IMR-90 (cell line): Measurements from ENCODE around the gene SLC22A16. TPM values are rescaled to one million over a fixed set of nuclear protein-coding genes. Genes with fewer than 3 reads are reported as not detected.

ENCODE experiments used
- ATAC-seq: fragments of 200-7000 bp; cut with Tn5 transposase; 2 replicates; pipeline ENCODE4 v1.9.1; 2020; ENCODE audit warnings: low read depth, mild to moderate bottlenecking, moderate library complexity
- BruUV-seq: library from RNA; stranded (reverse); fragments of 400-500 nt; replicated peaks from 2 replicates; lab custom pipeline; 2021; lab: Mats Ljungman, UMichigan
- CTCF ChIA-PET: fragments of 300-600 bp; formaldehyde crosslinking; extraction: SDS; loops from one replicate; lab custom pipeline; 2021; ENCODE audit warnings: antibody characterized with exemption; lab: Yijun Ruan, JAX
- POLR2A ChIA-PET: fragments of 300-600 bp; sonication (Branson Sonifier 250); formaldehyde crosslinking; loops from one replicate; lab custom pipeline; 2022; ENCODE audit warnings: antibody characterized with exemption; ENCODE audit not compliant: unreplicated experiment; lab: Charles Lee
- DNase-seq: peaks from one replicate; pipeline ENCODE4 v3.0.0; 2013
- H2AFZ ChIP-seq: replicated peaks from 2 replicates; pipeline ENCODE3; 2013; ENCODE audit warnings: low read length, mild to moderate bottlenecking; ENCODE audit not compliant: poor library complexity
- H2AK5ac ChIP-seq: 2 replicates; pipeline ENCODE4 v1.6.1; 2013; ENCODE audit warnings: low read depth, low read length, inconsistent platforms
- H2AK9ac ChIP-seq: replicated peaks from 2 replicates; pipeline ENCODE3; 2013; ENCODE audit warnings: mild to moderate bottlenecking, low read depth, low read length, moderate library complexity; ENCODE audit not compliant: poor library complexity
- H2BK120ac ChIP-seq: 2 replicates; pipeline ENCODE4 v1.6.1; 2013; ENCODE audit warnings: low read depth, low read length, inconsistent platforms
- H2BK15ac ChIP-seq: 3 replicates; pipeline ENCODE4 v1.6.1; 2013; ENCODE audit warnings: low read depth, low read length, inconsistent platforms
- H2BK20ac ChIP-seq: 2 replicates; pipeline ENCODE4 v1.6.1; 2013; ENCODE audit warnings: low read depth, mild to moderate bottlenecking, inconsistent platforms, low read length, moderate library complexity
- H2BK5ac ChIP-seq: 2 replicates; pipeline ENCODE4 v1.6.1; 2013; ENCODE audit warnings: mild to moderate bottlenecking, low read depth, low read length, inconsistent platforms; ENCODE audit not compliant: poor library complexity, severe bottlenecking
- H3K14ac ChIP-seq: replicated peaks from 2 replicates; pipeline ENCODE4 v1.6.1; 2013; ENCODE audit warnings: low read depth, low read length, inconsistent platforms
- H3K18ac ChIP-seq: 2 replicates; pipeline ENCODE4 v1.6.1; 2013; ENCODE audit warnings: low read depth, low read length, control low read depth
- H3K23ac ChIP-seq: 2 replicates; pipeline ENCODE4 v1.6.1; 2013; ENCODE audit warnings: low read depth, low read length, inconsistent platforms
- H3K27ac ChIP-seq: 2 replicates; pipeline ENCODE4 v1.5.1; 2013; ENCODE audit warnings: mild to moderate bottlenecking, control low read depth, low read length; ENCODE audit not compliant: insufficient read depth
- H3K27me3 ChIP-seq: 2 replicates; pipeline ENCODE4 v1.6.1; 2013; ENCODE audit warnings: low read length; ENCODE audit not compliant: control insufficient read depth, insufficient read depth
- H3K36me3 ChIP-seq: 2 replicates; pipeline ENCODE4 v1.6.1; 2013; ENCODE audit warnings: low read length, mixed read lengths; ENCODE audit not compliant: control insufficient read depth, insufficient read depth
- H3K4ac ChIP-seq: 2 replicates; pipeline ENCODE4 v1.6.1; 2013; ENCODE audit warnings: low read depth, low read length, inconsistent platforms
- H3K4me1 ChIP-seq: 2 replicates; pipeline ENCODE4 v1.6.1; 2013; ENCODE audit warnings: low read length, mixed read lengths; ENCODE audit not compliant: control insufficient read depth, insufficient read depth
- H3K4me2 ChIP-seq: 2 replicates; pipeline ENCODE4 v1.6.1; 2013; ENCODE audit warnings: low read depth, mild to moderate bottlenecking, control low read depth, low read length, moderate library complexity
- H3K4me3 ChIP-seq: 2 replicates; pipeline ENCODE4 v1.5.1; 2013; ENCODE audit warnings: low read depth, mild to moderate bottlenecking, control low read depth, low read length, moderate library complexity; ENCODE audit not compliant: insufficient read depth
- H3K56ac ChIP-seq: 2 replicates; pipeline ENCODE4 v1.6.1; 2013; ENCODE audit warnings: low read length, inconsistent platforms; ENCODE audit not compliant: insufficient read depth; ENCODE audit errors: extremely low read depth
- H3K79me1 ChIP-seq, 2 experiments: 2 replicates each; pipeline ENCODE4 v1.6.1; 2013; ENCODE audit warnings: low read length in 2 of 2, inconsistent platforms in 1 of 2, low read depth in 1 of 2
- H3K9ac ChIP-seq: 2 replicates; pipeline ENCODE4 v1.6.1; 2013; ENCODE audit warnings: low read depth, low read length, control low read depth
- H3K9me1 ChIP-seq: 2 replicates; pipeline ENCODE4 v1.6.1; 2013; ENCODE audit warnings: low read length, inconsistent platforms; ENCODE audit not compliant: insufficient read depth
- H3K9me3 ChIP-seq: 2 replicates; pipeline ENCODE4 v1.6.1; 2013; ENCODE audit warnings: low read length; ENCODE audit not compliant: control insufficient read depth, insufficient read depth
- H4K20me1 ChIP-seq: 2 replicates; pipeline ENCODE4 v1.6.1; 2013; ENCODE audit warnings: low read length, inconsistent platforms; ENCODE audit not compliant: insufficient read depth
- H4K5ac ChIP-seq: 2 replicates; pipeline ENCODE4 v1.6.1; 2013; ENCODE audit warnings: mild to moderate bottlenecking, low read depth, low read length, control low read depth
- H4K8ac ChIP-seq, 2 experiments: 2 replicates each; pipeline ENCODE4 v1.6.1; 2013; ENCODE audit warnings: low read depth in 2 of 2, low read length in 2 of 2, control low read depth in 1 of 2, inconsistent platforms in 1 of 2
- H4K91ac ChIP-seq: 2 replicates; pipeline ENCODE4 v1.6.1; 2013; ENCODE audit warnings: low read depth, low read length, inconsistent platforms; ENCODE audit not compliant: insufficient read depth
- BHLHE40 ChIP-seq: fragments of 150-350 bp; IDR thresholded peaks from 2 replicates; pipeline ENCODE4 v1.6.1; 2016; ENCODE audit warnings: mild to moderate bottlenecking, low read depth, low read length
- FOS ChIP-seq: fragments of 150-350 bp; IDR thresholded peaks from 2 replicates; pipeline ENCODE4 v1.6.1; 2016; ENCODE audit warnings: low read depth, low read length
- MAZ ChIP-seq: IDR thresholded peaks from 2 replicates; pipeline ENCODE4 v1.6.1; 2012; ENCODE audit warnings: low read depth, mild to moderate bottlenecking, low read length, improper control_type of control experiment, moderate library complexity, borderline replicate concordance
- MXI1 ChIP-seq: IDR thresholded peaks from 2 replicates; pipeline ENCODE4 v1.6.1; 2012; ENCODE audit warnings: low read depth, mild to moderate bottlenecking, low read length, moderate library complexity, borderline replicate concordance
- POLR2A ChIP-seq: IDR thresholded peaks from 2 replicates; pipeline ENCODE4 v1.6.1; 2012; ENCODE audit warnings: mild to moderate bottlenecking, low read depth, low read length
- RAD21 ChIP-seq: IDR thresholded peaks from 2 replicates; pipeline ENCODE4 v1.6.1; 2012; ENCODE audit warnings: low read length, improper control_type of control experiment
- RCOR1 ChIP-seq: IDR thresholded peaks from 2 replicates; pipeline ENCODE4 v1.6.1; 2012; ENCODE audit warnings: mild to moderate bottlenecking, low read length, improper control_type of control experiment; ENCODE audit not compliant: insufficient replicate concordance
- RFX5 ChIP-seq: IDR thresholded peaks from 2 replicates; pipeline ENCODE4 v1.8.0; 2012; ENCODE audit warnings: low read depth, mild to moderate bottlenecking, low read length, moderate library complexity
- SMC3 ChIP-seq: fragments of 150-350 bp; IDR thresholded peaks from 2 replicates; pipeline ENCODE4 v1.6.1; 2016; ENCODE audit warnings: low read depth, mild to moderate bottlenecking, antibody characterized with exemption, low read length, moderate library complexity
- WGBS, 2 experiments: methylation state at CpG; one replicate each; pipeline versions ENCODE4 v1.1.5 to v1.1.7; 2013; ENCODE audit warnings: missing lambda C conversion rate in 2 of 2; ENCODE audit not compliant: insufficient read length in 1 of 2; ENCODE audit errors: extremely low coverage in 2 of 2; 5-methylcytosine and 5-hydroxymethylcytosine counted together
- dilution Hi-C: fragments of 300-500 bp; cut with HindIII; formaldehyde crosslinking; loops from one replicate; pipeline ENCODE4 v1.14.3; 2018; ENCODE audit warnings: low sequenced_read_pairs; ENCODE audit not compliant: unreplicated experiment
- in situ Hi-C: fragments of 300-500 bp; cut with MboI; formaldehyde crosslinking; loops from 3 replicates; pipeline ENCODE4 v1.14.3; 2019; ENCODE audit warnings: low sequenced_read_pairs, inconsistent platforms, mixed read lengths
- intact Hi-C: fragments of 100-400 bp; cut with micrococcal nuclease; formaldehyde crosslinking; loops from 2 replicates; pipeline ENCODE4 v1.10.0; 2022
- polyA plus RNA-seq, 3 experiments: library from polyadenylated mRNA; depleted of rRNA; stranded (reverse); fragments of >200 nt; gene quantifications; 2 replicates each; pipeline ENCODE4 v1.2.3, GENCODE V29; 2012; ENCODE audit warnings: low replicate concordance in 1 of 3
- total RNA-seq: library from RNA; depleted of rRNA; stranded (reverse); fragments of >200 nt; gene quantifications from 2 replicates; pipeline ENCODE4 v1.2.3, GENCODE V29; 2012
- TF ChIP-seq, protein P1 (sequence below): conservative IDR thresholded peaks from 2 replicates; pipeline ENCODE4 v1.5.1; 2012; ENCODE audit warnings: mild to moderate bottlenecking, low read depth, low read length, improper control_type of control experiment
- TF ChIP-seq, protein P2 (sequence below): fragments of 150-350 bp; IDR thresholded peaks from 2 replicates; pipeline ENCODE4 v1.6.1; 2016; ENCODE audit warnings: low read depth, mild to moderate bottlenecking, low read length, moderate library complexity, borderline replicate concordance

SLC22A16 gene
- total and polyA plus RNA-seq, 2 of the 4 experiments (the other 2 are of a cell fraction) = not detected

DNA sequence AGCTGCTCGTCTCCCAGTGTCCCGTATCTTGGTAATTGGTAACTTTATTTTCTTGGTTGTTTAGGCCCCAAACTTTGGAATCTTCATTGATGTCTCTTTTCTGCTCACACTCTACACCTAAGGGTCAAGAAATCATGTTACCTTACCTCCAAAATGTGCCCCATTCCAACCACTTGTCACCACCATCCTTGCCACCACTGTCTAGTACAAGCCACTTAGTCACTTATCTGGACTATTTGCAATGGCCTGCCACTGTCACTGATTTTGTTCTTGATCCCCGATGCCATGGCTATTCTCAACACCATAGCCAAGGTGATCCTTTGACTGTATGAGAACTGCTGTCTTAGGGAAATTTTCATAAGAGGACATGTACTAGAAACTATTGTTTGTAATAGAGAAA lies 46.0 kb upstream of the SLC22A16 start:
- no peak overlapping the region for H2AFZ ChIP-seq
- H2BK5ac ChIP-seq = no peak overlapping the region
- no CpG with 5 or more reads among the region's 3 CpGs for WGBS, 2 experiments
- H2BK120ac ChIP-seq = no peak overlapping the region
- H3K4me3 ChIP-seq = no peak overlapping the region
- ChIA-PET CTCF (no interaction called here), POLR2A (no interaction called here)
- H3K9me3 ChIP-seq = peaks cover 2% of the 10 kb centered on the region; the same call in 1 of the 2 replicates
- no peaks in the 10 kb centered on the region for H3K4me1 ChIP-seq
- H3K9me1 ChIP-seq = no peaks in the 10 kb centered on the region
- no peak overlapping the region for H2BK15ac ChIP-seq
- H4K91ac ChIP-seq = no peak overlapping the region
- H4K8ac ChIP-seq = no peak overlapping the region
- no peaks in the 10 kb centered on the region for H3K36me3 ChIP-seq
- H3K14ac ChIP-seq = no peak overlapping the region
- intact Hi-C loops (no loop called here), in situ Hi-C loops (loop anchor here (5.0 to 10.0 kb wide), 2 partner anchors 432 to 475 kb away; partner anchors contain the start of gene GTF3C6), dilution Hi-C loops (no loop called here)
- DNase-seq (no peak), ATAC-seq (no peak)
- TF ChIP-seq BHLHE40 (no peak), POLR2A (no peak), RAD21 (no peak), MAZ (no peak), SMC3 (no peak), RCOR1 (no peak), MXI1 (no peak), RFX5 (no peak), FOS (no peak)
- TF ChIP-seq, protein P1, sequence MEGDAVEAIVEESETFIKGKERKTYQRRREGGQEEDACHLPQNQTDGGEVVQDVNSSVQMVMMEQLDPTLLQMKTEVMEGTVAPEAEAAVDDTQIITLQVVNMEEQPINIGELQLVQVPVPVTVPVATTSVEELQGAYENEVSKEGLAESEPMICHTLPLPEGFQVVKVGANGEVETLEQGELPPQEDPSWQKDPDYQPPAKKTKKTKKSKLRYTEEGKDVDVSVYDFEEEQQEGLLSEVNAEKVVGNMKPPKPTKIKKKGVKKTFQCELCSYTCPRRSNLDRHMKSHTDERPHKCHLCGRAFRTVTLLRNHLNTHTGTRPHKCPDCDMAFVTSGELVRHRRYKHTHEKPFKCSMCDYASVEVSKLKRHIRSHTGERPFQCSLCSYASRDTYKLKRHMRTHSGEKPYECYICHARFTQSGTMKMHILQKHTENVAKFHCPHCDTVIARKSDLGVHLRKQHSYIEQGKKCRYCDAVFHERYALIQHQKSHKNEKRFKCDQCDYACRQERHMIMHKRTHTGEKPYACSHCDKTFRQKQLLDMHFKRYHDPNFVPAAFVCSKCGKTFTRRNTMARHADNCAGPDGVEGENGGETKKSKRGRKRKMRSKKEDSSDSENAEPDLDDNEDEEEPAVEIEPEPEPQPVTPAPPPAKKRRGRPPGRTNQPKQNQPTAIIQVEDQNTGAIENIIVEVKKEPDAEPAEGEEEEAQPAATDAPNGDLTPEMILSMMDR = no peak
- TF ChIP-seq, protein P2, sequence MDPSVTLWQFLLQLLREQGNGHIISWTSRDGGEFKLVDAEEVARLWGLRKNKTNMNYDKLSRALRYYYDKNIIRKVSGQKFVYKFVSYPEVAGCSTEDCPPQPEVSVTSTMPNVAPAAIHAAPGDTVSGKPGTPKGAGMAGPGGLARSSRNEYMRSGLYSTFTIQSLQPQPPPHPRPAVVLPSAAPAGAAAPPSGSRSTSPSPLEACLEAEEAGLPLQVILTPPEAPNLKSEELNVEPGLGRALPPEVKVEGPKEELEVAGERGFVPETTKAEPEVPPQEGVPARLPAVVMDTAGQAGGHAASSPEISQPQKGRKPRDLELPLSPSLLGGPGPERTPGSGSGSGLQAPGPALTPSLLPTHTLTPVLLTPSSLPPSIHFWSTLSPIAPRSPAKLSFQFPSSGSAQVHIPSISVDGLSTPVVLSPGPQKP = no peak
- no peaks in the 10 kb centered on the region for H3K27me3 ChIP-seq
- H3K79me1 ChIP-seq = no peaks in the 10 kb centered on the region
- no peak overlapping the region for H3K23ac ChIP-seq
- H3K4me2 ChIP-seq = no peak overlapping the region
- H2AK5ac ChIP-seq = no peak overlapping the region
- H3K27ac ChIP-seq = no peak overlapping the region
- BruUV-seq = no TSS peak
- no peak overlapping the region for H3K4ac ChIP-seq
- no peak overlapping the region for H2AK9ac ChIP-seq
- H3K56ac ChIP-seq = no peak overlapping the region
- H4K5ac ChIP-seq = no peak overlapping the region
- H4K20me1 ChIP-seq = no peaks in the 10 kb centered on the region
- H2BK20ac ChIP-seq = no peak overlapping the region
- no peak overlapping the region for H3K9ac ChIP-seq
- H3K18ac ChIP-seq = no peak overlapping the region
